ENCODE results near the gene SLC35F3. TPM values are rescaled to one million over a fixed set of nuclear protein-coding genes. Genes with fewer than 3 reads are reported as not detected.

The SLC35F3 gene
- total and polyA plus RNA-seq, 9 of the 15 experiments (the other 6 are each of a cell fraction or from before 2014, with no cell fraction given) = 0.04 to 0.07 (median 0.04) TPM; not detected in 6

DNA sequence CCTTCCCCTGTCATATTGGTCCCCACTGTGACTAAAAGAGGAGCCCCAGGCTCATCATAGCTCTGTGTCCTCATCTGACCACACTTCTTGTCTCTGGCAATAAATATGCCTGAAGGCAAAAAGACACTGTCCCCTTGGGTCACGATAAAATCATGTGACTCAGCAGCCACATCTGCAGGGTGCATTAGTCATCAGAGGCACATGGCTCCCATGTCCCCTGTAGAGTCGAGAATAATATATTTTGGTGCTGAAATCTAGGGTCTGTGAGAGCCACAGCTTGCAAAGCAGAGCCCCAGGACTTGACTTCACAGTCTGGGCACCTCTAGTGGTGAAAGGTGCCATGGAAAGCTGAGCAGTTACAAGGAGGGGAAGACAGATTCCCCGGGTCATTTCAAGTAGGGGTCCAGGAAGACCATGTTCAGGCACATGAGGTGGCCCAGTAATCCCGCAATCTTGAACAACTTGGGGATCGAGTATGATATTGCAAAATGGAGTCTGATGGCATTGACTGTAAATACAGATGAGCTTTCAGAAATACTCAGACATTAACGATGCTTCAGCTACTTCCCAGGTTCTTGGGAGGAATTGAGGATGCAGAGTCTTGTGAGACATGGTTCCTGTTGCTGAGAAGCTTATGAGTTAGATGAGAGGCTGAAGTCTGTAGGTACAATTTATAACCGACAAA lies 68.6 kb downstream of the SLC35F3 start (continued):
- peak; percentile 96 for TF ChIP-seq JUNB (CRISPR knock-in tag; conservative IDR thresholded peaks at IDR 0.05)
- TF ChIP-seq ZNF75A (CRISPR knock-in tag; IDR thresholded peaks at IDR 0.05) = peak; percentile 10; the same call in 1 of the 2 replicates
- TF ChIP-seq BCL6 (CRISPR knock-in tag; IDR thresholded peaks at IDR 0.05) = no peak
- TF ChIP-seq SRSF3 (IDR thresholded peaks at IDR 0.05; ENCODE audit: insufficient read depth, low read length) = no peak
- peak; percentile 79 for TF ChIP-seq EP400 (IDR thresholded peaks at IDR 0.05)
- no peak for TF ChIP-seq ZFP1 (CRISPR knock-in tag; IDR thresholded peaks at IDR 0.05)
- TF ChIP-seq, protein P1, sequence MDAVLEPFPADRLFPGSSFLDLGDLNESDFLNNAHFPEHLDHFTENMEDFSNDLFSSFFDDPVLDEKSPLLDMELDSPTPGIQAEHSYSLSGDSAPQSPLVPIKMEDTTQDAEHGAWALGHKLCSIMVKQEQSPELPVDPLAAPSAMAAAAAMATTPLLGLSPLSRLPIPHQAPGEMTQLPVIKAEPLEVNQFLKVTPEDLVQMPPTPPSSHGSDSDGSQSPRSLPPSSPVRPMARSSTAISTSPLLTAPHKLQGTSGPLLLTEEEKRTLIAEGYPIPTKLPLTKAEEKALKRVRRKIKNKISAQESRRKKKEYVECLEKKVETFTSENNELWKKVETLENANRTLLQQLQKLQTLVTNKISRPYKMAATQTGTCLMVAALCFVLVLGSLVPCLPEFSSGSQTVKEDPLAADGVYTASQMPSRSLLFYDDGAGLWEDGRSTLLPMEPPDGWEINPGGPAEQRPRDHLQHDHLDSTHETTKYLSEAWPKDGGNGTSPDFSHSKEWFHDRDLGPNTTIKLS (IDR thresholded peaks at IDR 0.05; ENCODE audit: borderline replicate concordance, low read depth) = peak; percentile 90
- no peak for TF ChIP-seq ZNF311 (CRISPR knock-in tag; IDR thresholded peaks at IDR 0.05)
- TF ChIP-seq ATF1 (CRISPR knock-in tag; IDR thresholded peaks at IDR 0.05) = no peak
- peak; percentile 80 for TF ChIP-seq ATF1 (tag; IDR thresholded peaks at IDR 0.05)
- no peak for TF ChIP-seq TARDBP (IDR thresholded peaks at IDR 0.05)
- peak; percentile 89 for TF ChIP-seq MAFF (IDR thresholded peaks at IDR 0.05; ENCODE audit: low read length)
- no peak for TF ChIP-seq SAFB (IDR thresholded peaks at IDR 0.05; ENCODE audit: borderline replicate concordance, low read depth, low read length)
- TF ChIP-seq, protein P2, sequence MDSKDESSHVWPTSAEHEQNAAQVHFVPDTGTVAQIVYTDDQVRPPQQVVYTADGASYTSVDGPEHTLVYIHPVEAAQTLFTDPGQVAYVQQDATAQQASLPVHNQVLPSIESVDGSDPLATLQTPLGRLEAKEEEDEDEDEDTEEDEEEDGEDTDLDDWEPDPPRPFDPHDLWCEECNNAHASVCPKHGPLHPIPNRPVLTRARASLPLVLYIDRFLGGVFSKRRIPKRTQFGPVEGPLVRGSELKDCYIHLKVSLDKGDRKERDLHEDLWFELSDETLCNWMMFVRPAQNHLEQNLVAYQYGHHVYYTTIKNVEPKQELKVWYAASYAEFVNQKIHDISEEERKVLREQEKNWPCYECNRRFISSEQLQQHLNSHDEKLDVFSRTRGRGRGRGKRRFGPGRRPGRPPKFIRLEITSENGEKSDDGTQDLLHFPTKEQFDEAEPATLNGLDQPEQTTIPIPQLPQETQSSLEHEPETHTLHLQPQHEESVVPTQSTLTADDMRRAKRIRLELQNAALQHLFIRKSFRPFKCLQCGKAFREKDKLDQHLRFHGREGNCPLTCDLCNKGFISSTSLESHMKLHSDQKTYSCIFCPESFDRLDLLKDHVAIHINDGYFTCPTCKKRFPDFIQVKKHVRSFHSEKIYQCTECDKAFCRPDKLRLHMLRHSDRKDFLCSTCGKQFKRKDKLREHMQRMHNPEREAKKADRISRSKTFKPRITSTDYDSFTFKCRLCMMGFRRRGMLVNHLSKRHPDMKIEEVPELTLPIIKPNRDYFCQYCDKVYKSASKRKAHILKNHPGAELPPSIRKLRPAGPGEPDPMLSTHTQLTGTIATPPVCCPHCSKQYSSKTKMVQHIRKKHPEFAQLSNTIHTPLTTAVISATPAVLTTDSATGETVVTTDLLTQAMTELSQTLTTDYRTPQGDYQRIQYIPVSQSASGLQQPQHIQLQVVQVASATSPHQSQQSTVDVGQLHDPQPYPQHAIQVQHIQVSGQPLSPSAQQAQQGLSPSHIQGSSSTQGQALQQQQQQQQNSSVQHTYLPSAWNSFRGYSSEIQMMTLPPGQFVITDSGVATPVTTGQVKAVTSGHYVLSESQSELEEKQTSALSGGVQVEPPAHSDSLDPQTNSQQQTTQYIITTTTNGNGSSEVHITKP (IDR thresholded peaks at IDR 0.05; ENCODE audit: partially characterized antibody) = no peak
- TF ChIP-seq, protein P3, sequence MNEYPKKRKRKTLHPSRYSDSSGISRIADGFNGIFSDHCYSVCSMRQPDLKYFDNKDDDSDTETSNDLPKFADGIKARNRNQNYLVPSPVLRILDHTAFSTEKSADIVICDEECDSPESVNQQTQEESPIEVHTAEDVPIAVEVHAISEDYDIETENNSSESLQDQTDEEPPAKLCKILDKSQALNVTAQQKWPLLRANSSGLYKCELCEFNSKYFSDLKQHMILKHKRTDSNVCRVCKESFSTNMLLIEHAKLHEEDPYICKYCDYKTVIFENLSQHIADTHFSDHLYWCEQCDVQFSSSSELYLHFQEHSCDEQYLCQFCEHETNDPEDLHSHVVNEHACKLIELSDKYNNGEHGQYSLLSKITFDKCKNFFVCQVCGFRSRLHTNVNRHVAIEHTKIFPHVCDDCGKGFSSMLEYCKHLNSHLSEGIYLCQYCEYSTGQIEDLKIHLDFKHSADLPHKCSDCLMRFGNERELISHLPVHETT (CRISPR knock-in tag; conservative IDR thresholded peaks at IDR 0.05 in 1 of 2, IDR thresholded peaks at IDR 0.05 in 1 of 2) = peak in 1 of 2 experiments; percentile 92; a peak in 2 of 4 replicates
- TF ChIP-seq, protein P4, sequence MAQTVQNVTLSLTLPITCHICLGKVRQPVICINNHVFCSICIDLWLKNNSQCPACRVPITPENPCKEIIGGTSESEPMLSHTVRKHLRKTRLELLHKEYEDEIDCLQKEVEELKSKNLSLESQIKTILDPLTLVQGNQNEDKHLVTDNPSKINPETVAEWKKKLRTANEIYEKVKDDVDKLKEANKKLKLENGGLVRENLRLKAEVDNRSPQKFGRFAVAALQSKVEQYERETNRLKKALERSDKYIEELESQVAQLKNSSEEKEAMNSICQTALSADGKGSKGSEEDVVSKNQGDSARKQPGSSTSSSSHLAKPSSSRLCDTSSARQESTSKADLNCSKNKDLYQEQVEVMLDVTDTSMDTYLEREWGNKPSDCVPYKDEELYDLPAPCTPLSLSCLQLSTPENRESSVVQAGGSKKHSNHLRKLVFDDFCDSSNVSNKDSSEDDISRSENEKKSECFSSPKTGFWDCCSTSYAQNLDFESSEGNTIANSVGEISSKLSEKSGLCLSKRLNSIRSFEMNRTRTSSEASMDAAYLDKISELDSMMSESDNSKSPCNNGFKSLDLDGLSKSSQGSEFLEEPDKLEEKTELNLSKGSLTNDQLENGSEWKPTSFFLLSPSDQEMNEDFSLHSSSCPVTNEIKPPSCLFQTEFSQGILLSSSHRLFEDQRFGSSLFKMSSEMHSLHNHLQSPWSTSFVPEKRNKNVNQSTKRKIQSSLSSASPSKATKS (CRISPR knock-in tag; IDR thresholded peaks at IDR 0.05) = 0 out of 2 replicates have a peak, but pooled peaks have one; percentile 62
- TF ChIP-seq, protein P5, sequence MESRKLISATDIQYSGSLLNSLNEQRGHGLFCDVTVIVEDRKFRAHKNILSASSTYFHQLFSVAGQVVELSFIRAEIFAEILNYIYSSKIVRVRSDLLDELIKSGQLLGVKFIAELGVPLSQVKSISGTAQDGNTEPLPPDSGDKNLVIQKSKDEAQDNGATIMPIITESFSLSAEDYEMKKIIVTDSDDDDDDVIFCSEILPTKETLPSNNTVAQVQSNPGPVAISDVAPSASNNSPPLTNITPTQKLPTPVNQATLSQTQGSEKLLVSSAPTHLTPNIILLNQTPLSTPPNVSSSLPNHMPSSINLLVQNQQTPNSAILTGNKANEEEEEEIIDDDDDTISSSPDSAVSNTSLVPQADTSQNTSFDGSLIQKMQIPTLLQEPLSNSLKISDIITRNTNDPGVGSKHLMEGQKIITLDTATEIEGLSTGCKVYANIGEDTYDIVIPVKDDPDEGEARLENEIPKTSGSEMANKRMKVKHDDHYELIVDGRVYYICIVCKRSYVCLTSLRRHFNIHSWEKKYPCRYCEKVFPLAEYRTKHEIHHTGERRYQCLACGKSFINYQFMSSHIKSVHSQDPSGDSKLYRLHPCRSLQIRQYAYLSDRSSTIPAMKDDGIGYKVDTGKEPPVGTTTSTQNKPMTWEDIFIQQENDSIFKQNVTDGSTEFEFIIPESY (CRISPR knock-in tag; IDR thresholded peaks at IDR 0.05) = no peak
- TF ChIP-seq HNRNPUL1 (IDR thresholded peaks at IDR 0.05; ENCODE audit: low read length) = no peak

All from K562 (cell line).